H1 (cell line): ENCODE data around the gene GNG4. TPM values are rescaled to one million over a fixed set of nuclear protein-coding genes. Genes with fewer than 3 reads are reported as not detected.

ENCODE experiments used
- CTCF ChIA-PET: fragments of 300-600 bp; sonication (Branson Sonifier 250); formaldehyde crosslinking; loops from one replicate; lab custom pipeline; 2021; ENCODE audit not compliant: partially characterized antibody; lab: Charles Lee
- POLR2A ChIA-PET: fragments of 300-600 bp; sonication (Branson Sonifier 250); formaldehyde crosslinking; loops from one replicate; lab custom pipeline; 2021; ENCODE audit warnings: inconsistent platforms; ENCODE audit not compliant: partially characterized antibody; lab: Charles Lee
- DNase-seq, 2 experiments: peaks; one replicate each; pipeline versions ENCODE4 v3.0.0 to v3.0.0-alpha.2; 2010 to 2022; ENCODE audit warnings: low spot score in 2 of 2, low read depth in 1 of 2, mixed read lengths in 1 of 2
- FAIRE-seq: peaks from 2 replicates; lab custom pipeline; 2011; peaks lifted over from hg19 to GRCh38; lab: Jason Lieb, UNC
- H2AFZ ChIP-seq: 2 replicates; pipeline ENCODE4 v1.8.1; 2012; ENCODE audit warnings: low read length, inconsistent platforms
- H2AK5ac ChIP-seq: 2 replicates; pipeline ENCODE4 v1.6.1; 2013; ENCODE audit warnings: low read depth, low read length
- H2BK120ac ChIP-seq: replicated peaks from 2 replicates; pipeline ENCODE3; 2013; ENCODE audit warnings: low read depth, low read length, inconsistent platforms
- H2BK12ac ChIP-seq: 2 replicates; pipeline ENCODE4 v1.6.1; 2013; ENCODE audit warnings: low read depth, low read length
- H2BK15ac ChIP-seq: 2 replicates; pipeline ENCODE4 v1.6.1; 2013; ENCODE audit warnings: low read length
- H2BK20ac ChIP-seq: 2 replicates; pipeline ENCODE4 v1.6.1; 2013; ENCODE audit warnings: low read length
- H2BK5ac ChIP-seq: 2 replicates; pipeline ENCODE4 v1.6.1; 2013; ENCODE audit warnings: low read depth, low read length
- H3K14ac ChIP-seq: 2 replicates; pipeline ENCODE4 v1.6.1; 2013; ENCODE audit warnings: inconsistent platforms; ENCODE audit not compliant: insufficient read length
- H3K18ac ChIP-seq: 2 replicates; pipeline ENCODE4 v1.6.1; 2013; ENCODE audit warnings: low read length; ENCODE audit errors: extremely low read depth
- H3K23ac ChIP-seq: 2 replicates; pipeline ENCODE4 v1.6.1; 2013; ENCODE audit warnings: inconsistent platforms; ENCODE audit not compliant: insufficient read length
- H3K23me2 ChIP-seq: 2 replicates; pipeline ENCODE4 v1.6.1; 2013; ENCODE audit warnings: low read depth, low read length
- H3K27ac ChIP-seq: 2 replicates; pipeline ENCODE4 v1.6.1; 2011; ENCODE audit warnings: low read depth, low read length, inconsistent platforms
- H3K27me3 ChIP-seq, 4 experiments: replicated peaks in 1 of 4; 1 replicate in 1 of 4; 2 replicates in 3 of 4; pipeline versions ENCODE4 v1.6.1 to v1.8.1; 2011 to 2013; ENCODE audit warnings: low read length in 3 of 4, mild to moderate bottlenecking in 3 of 4, inconsistent platforms in 2 of 4, mixed read lengths in 2 of 4, moderate library complexity in 1 of 4; ENCODE audit not compliant: control insufficient read depth in 3 of 4, insufficient read depth in 3 of 4; ENCODE audit errors: extremely low read depth in 1 of 4
- H3K36me3 ChIP-seq, 4 experiments: 2 replicates each; pipeline versions ENCODE4 v1.6.1 to v1.8.1; 2011 to 2013; ENCODE audit warnings: mild to moderate bottlenecking in 4 of 4, low read length in 3 of 4, moderate library complexity in 2 of 4, control low read depth in 1 of 4, inconsistent platforms in 1 of 4; ENCODE audit not compliant: insufficient read depth in 4 of 4, control insufficient read depth in 2 of 4
- H3K4ac ChIP-seq: replicated peaks from 2 replicates; pipeline ENCODE3; 2013; ENCODE audit warnings: low read length, low read depth, mixed read lengths, inconsistent platforms; ENCODE audit not compliant: insufficient read length
- H3K4me1 ChIP-seq, 4 experiments: replicated peaks in 1 of 4; 1 replicate in 1 of 4; 2 replicates in 3 of 4; pipeline versions ENCODE4 v1.6.1 to v1.8.1; 2011 to 2013; ENCODE audit warnings: low read length in 3 of 4, inconsistent platforms in 2 of 4, mixed read lengths in 1 of 4; ENCODE audit not compliant: insufficient read depth in 4 of 4, control insufficient read depth in 3 of 4
- H3K4me2 ChIP-seq, 2 experiments: 2 replicates each; pipeline versions ENCODE4 v1.6.1 to v1.8.1; 2011 to 2013; ENCODE audit warnings: low read depth in 2 of 2, low read length in 2 of 2, control low read depth in 1 of 2, inconsistent platforms in 1 of 2, mild to moderate bottlenecking in 1 of 2; ENCODE audit not compliant: insufficient read depth in 1 of 2
- H3K4me3 ChIP-seq, 4 experiments: fragments of 200-600, 300-600 bp in 1 of 4; sonication (generic), shearing (Covaris generic), sonication (Bioruptor Twin) in 1 of 4; 2 replicates each; pipeline versions ENCODE4 v1.5.1 to v1.8.1; 2011 to 2016; ENCODE audit warnings: low read length in 4 of 4, low read depth in 3 of 4, control low read depth in 2 of 4, inconsistent platforms in 2 of 4, mild to moderate bottlenecking in 2 of 4, mixed read lengths in 1 of 4, moderate library complexity in 1 of 4; ENCODE audit not compliant: insufficient read depth in 2 of 4; ENCODE audit errors: extremely low read depth in 1 of 4
- H3K56ac ChIP-seq: replicated peaks from 2 replicates; pipeline ENCODE3; 2013; ENCODE audit warnings: low read depth, mild to moderate bottlenecking, mixed read lengths, low read length, inconsistent platforms; ENCODE audit not compliant: insufficient read length
- H3K79me1 ChIP-seq: 2 replicates; pipeline ENCODE4 v1.6.1; 2013; ENCODE audit warnings: low read depth, low read length, control low read depth
- H3K79me2 ChIP-seq, 2 experiments: 2 replicates each; pipeline versions ENCODE4 v1.6.1 to v1.8.1; 2012 to 2013; ENCODE audit warnings: low read length in 2 of 2, mild to moderate bottlenecking in 2 of 2, inconsistent platforms in 1 of 2; ENCODE audit not compliant: insufficient read depth in 2 of 2, control insufficient read depth in 1 of 2
- H3K9ac ChIP-seq, 4 experiments: replicated peaks in 1 of 4; 1 replicate in 1 of 4; 2 replicates in 3 of 4; pipeline versions ENCODE4 v1.6.1 to v1.8.1; 2011 to 2013; ENCODE audit warnings: low read depth in 3 of 4, low read length in 3 of 4, control low read depth in 2 of 4, mild to moderate bottlenecking in 2 of 4, moderate library complexity in 2 of 4, inconsistent platforms in 1 of 4; ENCODE audit errors: extremely low read depth in 1 of 4
- H3K9me3 ChIP-seq, 2 experiments: 2 replicates each; pipeline versions ENCODE4 v1.6.1 to v1.8.1; 2012 to 2013; ENCODE audit warnings: mild to moderate bottlenecking in 2 of 2, moderate library complexity in 2 of 2, control low read depth in 1 of 2, inconsistent platforms in 1 of 2, low read depth in 1 of 2, low read length in 1 of 2, mixed read lengths in 1 of 2; ENCODE audit not compliant: insufficient read depth in 2 of 2
- H4K20me1 ChIP-seq, 2 experiments: replicated peaks in 1 of 2; 2 replicates each; pipeline versions ENCODE3 to v1.8.1; 2011 to 2013; ENCODE audit warnings: inconsistent platforms in 2 of 2, low read length in 2 of 2, mild to moderate bottlenecking in 1 of 2; ENCODE audit not compliant: insufficient read depth in 2 of 2, control insufficient read depth in 1 of 2
- H4K5ac ChIP-seq: 2 replicates; pipeline ENCODE4 v1.6.1; 2013; ENCODE audit warnings: low read length, low read depth, mixed read lengths, inconsistent platforms; ENCODE audit not compliant: insufficient read length
- H4K8ac ChIP-seq: 2 replicates; pipeline ENCODE4 v1.8.0; 2013; ENCODE audit warnings: mild to moderate bottlenecking, moderate library complexity, low read length, inconsistent platforms; ENCODE audit not compliant: insufficient read depth; ENCODE audit errors: extremely low read depth
- H4K91ac ChIP-seq: replicated peaks from 2 replicates; pipeline ENCODE3; 2013; ENCODE audit warnings: low read length, mixed read lengths, inconsistent platforms; ENCODE audit not compliant: insufficient read length
- CTBP2 ChIP-seq: IDR thresholded peaks from 2 replicates; pipeline ENCODE4 v1.7.0; 2011; ENCODE audit warnings: borderline replicate concordance, mild to moderate bottlenecking, moderate library complexity, mixed read lengths, low read length; ENCODE audit not compliant: insufficient read depth, insufficient read length
- POLR2A ChIP-seq, 2 experiments: IDR thresholded peaks; 1 replicate in 1 of 2; 2 replicates in 1 of 2; pipeline ENCODE4 v1.6.1; 2011; ENCODE audit warnings: low read depth in 2 of 2, low read length in 2 of 2, mild to moderate bottlenecking in 2 of 2; ENCODE audit errors: control extremely low read depth in 1 of 2
- POLR2AphosphoS5 ChIP-seq: IDR thresholded peaks from 2 replicates; pipeline ENCODE4 v1.6.1; 2011; ENCODE audit warnings: low read depth, low read length
- RNF2 ChIP-seq: fragments of 200-900, 300-1000 bp; sonication (generic); IDR thresholded peaks from 2 replicates; pipeline ENCODE4 v1.7.1; 2016; ENCODE audit warnings: borderline replicate concordance, low read depth, mild to moderate bottlenecking, antibody characterized with exemption, low read length; ENCODE audit not compliant: poor library complexity, severe bottlenecking; ENCODE audit errors: missing control alignments
- WGBS, 2 experiments: shearing (Covaris generic) in 1 of 2; methylation state at CpG; one replicate each; pipeline versions ENCODE4 v1.1.6 to v1.1.7; 2013 to 2015; ENCODE audit warnings: low lambda C conversion rate in 2 of 2, mixed read lengths in 2 of 2, inconsistent platforms in 1 of 2, low coverage in 1 of 2, missing lambda C conversion rate in 1 of 2; ENCODE audit not compliant: insufficient replicate concordance in 2 of 2, insufficient coverage in 1 of 2, insufficient read length in 1 of 2; ENCODE audit errors: extremely low coverage in 1 of 2, missing lambda C conversion rate in 1 of 2; 5-methylcytosine and 5-hydroxymethylcytosine counted together
- polyA plus RNA-seq, 7 experiments: library from polyadenylated mRNA; depleted of rRNA in 3 of 7; stranded (reverse) in 5 of 7; unstranded in 2 of 7; fragments of >200 nt in 5 of 7; fragments of 200-250 nt in 2 of 7; gene quantifications; 1 replicate in 5 of 7; 2 replicates in 1 of 7; 4 replicates in 1 of 7; pipeline versions ENCODE4 v1.2.1 to v1.2.3, GENCODE V29; 2011 to 2013; ENCODE audit warnings: missing spikeins in 2 of 7, mixed read lengths in 2 of 7
- total RNA-seq: library from RNA; stranded (reverse); fragmentation: NEBNext Ultra II Directional; extraction: Animal tissue kit (Norgen Biotek cat#: 25700); gene quantifications from 2 replicates; pipeline ENCODE4 v1.2.1, GENCODE V29; 2021

The GNG4 gene
- total and polyA plus RNA-seq, 2 of the 8 experiments (the other 6 are each of a cell fraction or from before 2014, with no cell fraction given), result 95.5 to 96.8 TPM

GRCh38 chr1:235612761-235613160 lies 36.8 kb downstream of the GNG4 start:
- 90% methylated on average over 3 of the region's 3 CpGs; no CpG with 5 or more reads in 1 of the 2 experiments for WGBS, 2 experiments
- no peak overlapping the region for H2BK20ac ChIP-seq
- no peak overlapping the region for H3K4ac ChIP-seq
- H4K8ac ChIP-seq, result no peak overlapping the region
- no peak overlapping the region for H2AK5ac ChIP-seq
- no peak overlapping the region for H2BK5ac ChIP-seq
- no peaks in the 10 kb centered on the region for H3K27me3 ChIP-seq
- no peak overlapping the region for H2AFZ ChIP-seq
- H3K79me2 ChIP-seq, result peaks cover 0 to 8% of the 10 kb centered on the region in 2 experiments; a peak in 1 of 4 replicates
- FAIRE-seq (no peak), DNase-seq (no peak)
- no peak overlapping the region for H4K5ac ChIP-seq
- H3K4me1 ChIP-seq, result no peaks in the 10 kb centered on the region
- peaks cover 2% of the 10 kb centered on the region; the same call in 1 of the 2 replicates for H3K79me1 ChIP-seq
- peaks cover 0 to 3% (median 1%) of the 10 kb centered on the region in 4 experiments; a peak in 3 of 8 replicates for H3K36me3 ChIP-seq
- H4K91ac ChIP-seq, result no peak overlapping the region
- no peaks in the 10 kb centered on the region for H3K9me3 ChIP-seq
- POLR2A ChIA-PET, result interaction anchor here (1.7 kb wide), 1 partner anchor 13 kb away, joined by 4 read pairs; no protein-coding TSS in a partner anchor
- H3K23ac ChIP-seq, result no peak overlapping the region
- H3K4me2 ChIP-seq, result no peak overlapping the region
- no peak overlapping the region for H2BK15ac ChIP-seq
- H3K18ac ChIP-seq, result no peak overlapping the region
- no peak overlapping the region for H2BK12ac ChIP-seq
- no peak overlapping the region for H3K4me3 ChIP-seq
- H4K20me1 ChIP-seq, result no peaks in the 10 kb centered on the region
- H3K56ac ChIP-seq, result no peak overlapping the region
- H3K23me2 ChIP-seq, result no peaks in the 10 kb centered on the region
- TF ChIP-seq RNF2 (no peak), CTBP2 (no peak), POLR2AphosphoS5 (no peak), POLR2A (IDR thresholded peaks at IDR 0.05; ENCODE audit: control extremely low read depth in 1 of 2, low read depth in 2 of 2, low read length in 2 of 2) (no peak)
- H2BK120ac ChIP-seq, result no peak overlapping the region
- H3K27ac ChIP-seq, result no peak overlapping the region
- no peak overlapping the region for H3K9ac ChIP-seq
- H3K14ac ChIP-seq, result no peak overlapping the region
- CTCF ChIA-PET, result interaction anchor here (2.2 to 9.9 kb wide), 2 partner anchors 13 to 120 kb away, joined by 5 to 132 read pairs; no protein-coding TSS in a partner anchor
